ENCODE results near the gene OR52J3. TPM values are rescaled to one million over a fixed set of nuclear protein-coding genes. Genes with fewer than 3 reads are reported as not detected.
"Not testable (repeated sequence)": the region's sequence is repeated elsewhere in the genome, so short reads cannot be mapped to it uniquely, and the experiment has no call there.

The OR52J3 gene
- not detected for polyA plus RNA-seq (ENCODE audit: insufficient read length)
- long read RNA-seq, donor 1: 0 reads
- long read RNA-seq, donor 2: 0 reads
- long read RNA-seq, donor 3: 0 reads
- long read RNA-seq, donor 4: 0 reads
- long read RNA-seq, donor 5: 0 reads
- long read RNA-seq, donor 6: 0 reads
- long read RNA-seq, donor 7: 0 reads
- long read RNA-seq, donor 8: 0 reads

DNA sequence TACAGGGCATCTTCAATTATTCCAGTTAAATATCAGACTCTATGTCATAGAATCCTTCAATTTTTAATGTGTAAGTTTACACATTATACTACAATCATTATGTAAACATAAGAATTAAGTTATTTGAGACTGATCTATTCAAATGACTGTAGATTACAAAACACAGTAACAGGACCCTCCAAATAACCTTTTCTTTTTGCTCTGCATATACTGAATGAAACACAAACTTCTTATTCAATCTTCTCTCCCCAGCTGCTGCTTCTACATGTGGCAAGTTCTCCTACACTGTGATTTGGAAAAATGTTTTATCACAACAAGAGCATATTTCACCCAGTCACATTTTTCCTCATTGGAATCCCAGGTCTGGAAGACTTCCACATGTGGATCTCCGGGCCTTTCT is at the start of gene OR52J3:
Gene OR52J3, plus strand, starts transcription at position 301 of the 400 bp plus-strand sequence. Its CDS starts 0 bp downstream, at position 301.
- DNase-seq: no peak

DNA sequence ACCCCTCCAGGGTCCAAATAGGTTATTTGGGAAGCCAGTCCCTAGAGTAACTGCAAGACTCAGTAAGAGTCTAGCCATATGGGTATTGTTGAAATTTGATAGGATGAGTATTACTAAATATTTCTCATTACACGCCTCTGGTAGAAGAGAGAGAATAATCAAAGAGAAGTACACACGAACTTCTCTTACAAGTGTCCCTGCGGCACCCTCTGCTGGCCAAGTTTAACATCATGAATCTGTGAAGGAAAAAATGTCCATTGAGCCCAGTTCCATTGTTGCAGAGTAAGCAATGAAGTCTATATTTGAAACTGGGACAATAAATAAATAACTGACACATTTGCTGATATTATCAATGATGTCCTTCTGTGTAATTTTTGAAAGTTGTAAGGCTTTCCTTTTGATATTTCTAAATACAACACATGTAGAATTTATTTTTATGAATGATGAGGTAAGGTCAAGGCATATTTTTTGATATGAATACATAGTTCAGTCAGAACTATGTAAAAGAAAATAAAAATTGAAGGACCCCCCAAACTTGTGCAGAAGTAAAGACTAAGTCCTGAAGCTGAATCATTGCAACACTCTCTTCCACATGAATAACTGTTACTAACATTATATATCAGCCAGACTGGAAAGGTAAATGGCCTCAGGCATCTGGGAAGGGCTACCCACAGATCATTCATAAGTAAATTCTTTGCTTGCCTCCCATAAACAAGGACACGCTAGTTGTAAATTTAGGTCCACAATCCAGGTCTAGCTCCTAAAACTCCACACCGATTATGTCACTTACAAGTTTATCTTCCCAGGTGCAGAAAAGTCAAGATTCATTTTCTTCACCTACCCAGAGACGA is 41.7 kb upstream of the OR52J3 start:
- DNase-seq: peak; percentile 72

DNA sequence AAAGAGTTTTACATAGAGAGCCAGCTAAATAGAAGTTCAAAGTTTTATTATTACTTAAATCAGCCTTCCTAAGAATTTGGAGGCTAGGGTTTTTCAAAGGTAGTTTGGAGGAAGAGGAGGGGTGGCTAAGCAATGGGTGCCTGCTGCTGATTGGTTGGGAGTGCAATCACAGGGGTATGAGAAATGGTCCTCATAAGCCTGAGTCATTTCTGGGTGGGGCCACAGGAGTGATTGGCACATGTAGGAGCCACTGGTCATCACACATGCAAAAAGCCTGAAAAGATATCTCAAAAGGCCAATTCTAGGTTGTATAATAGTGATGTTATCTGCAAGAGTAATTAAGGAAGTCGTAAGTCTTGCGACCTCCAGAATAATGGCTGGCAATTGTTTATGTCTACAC is 38.8 kb upstream of the OR52J3 start:
- no peak for DNase-seq

DNA sequence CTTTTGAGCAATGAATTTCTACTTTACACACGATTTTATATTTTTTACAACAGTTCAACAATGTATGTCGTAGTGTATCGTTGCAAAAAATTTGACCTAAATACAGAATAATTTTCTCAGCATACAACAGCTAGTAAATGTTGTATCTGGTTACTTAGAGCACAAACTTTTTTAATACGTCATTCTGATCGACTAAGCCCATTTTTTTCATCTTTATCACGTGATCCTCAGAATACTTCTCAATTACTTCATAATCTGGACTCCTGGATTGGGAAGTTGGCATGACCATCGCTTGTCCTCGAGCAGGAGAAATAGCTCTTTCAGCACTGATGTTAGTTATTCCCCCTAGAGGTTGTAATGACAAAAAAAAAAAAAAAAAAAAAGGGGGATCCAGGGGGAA is 35.1 kb upstream of the OR52J3 start:
- no peak for DNase-seq

DNA sequence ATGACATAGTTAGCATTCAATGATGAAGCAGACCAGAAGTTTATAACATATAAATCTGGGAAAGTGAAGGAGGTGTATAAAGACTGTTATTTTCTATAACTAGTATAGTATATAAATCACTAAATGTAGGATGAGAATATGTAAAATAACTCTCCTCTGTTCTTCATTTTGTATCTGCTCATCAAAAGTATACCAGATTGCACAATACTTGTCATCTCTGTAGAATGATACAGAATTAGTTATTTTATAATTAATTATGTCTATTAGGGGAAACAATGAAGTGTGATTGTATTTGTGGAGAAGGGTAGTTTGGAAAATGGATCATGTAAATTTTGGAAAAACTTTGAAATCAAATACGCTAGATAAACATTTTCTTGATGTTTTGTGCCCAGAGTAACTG is 33.3 kb upstream of the OR52J3 start:
- DNase-seq: no peak

DNA sequence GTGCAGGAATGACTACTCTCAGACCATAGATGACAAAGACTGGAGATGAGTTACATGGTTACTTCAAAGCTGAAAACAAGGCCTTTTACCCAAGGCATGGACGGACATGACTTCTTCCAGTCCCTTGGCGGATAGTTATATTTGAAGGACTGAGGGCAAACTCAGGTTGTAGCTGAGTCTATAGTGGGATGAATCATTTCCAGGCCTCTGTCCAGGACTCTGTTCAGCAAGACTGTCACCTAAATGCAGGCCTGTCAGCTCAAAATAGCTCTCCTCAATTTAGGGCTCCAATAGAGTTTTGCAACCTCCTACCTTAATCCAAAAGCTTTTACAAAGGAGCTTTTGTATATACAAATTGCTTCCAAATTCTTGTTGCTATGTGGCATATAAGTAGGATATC is 24.3 kb upstream of the OR52J3 start:
- no peak for DNase-seq

DNA sequence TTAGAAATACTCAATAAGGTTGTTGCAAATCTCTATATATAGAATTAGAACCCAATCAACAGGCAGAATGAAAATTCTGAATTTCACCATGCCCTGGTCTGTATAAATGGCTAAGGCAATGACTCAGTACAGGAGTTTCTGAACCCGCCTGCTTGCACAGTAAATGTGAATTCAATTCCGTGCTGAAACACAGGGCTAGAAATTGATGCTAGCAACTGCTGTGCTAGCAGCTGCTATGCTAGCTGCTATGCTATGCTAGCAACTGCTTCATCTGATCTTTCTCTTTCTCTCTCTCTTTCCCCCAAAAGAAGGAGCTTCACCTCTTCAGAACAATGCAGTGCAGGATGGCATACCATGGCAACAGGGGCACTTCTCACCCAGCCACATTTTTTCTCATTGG is 9.7 kb upstream of the OR52J3 start:
- DNase-seq: no peak

DNA sequence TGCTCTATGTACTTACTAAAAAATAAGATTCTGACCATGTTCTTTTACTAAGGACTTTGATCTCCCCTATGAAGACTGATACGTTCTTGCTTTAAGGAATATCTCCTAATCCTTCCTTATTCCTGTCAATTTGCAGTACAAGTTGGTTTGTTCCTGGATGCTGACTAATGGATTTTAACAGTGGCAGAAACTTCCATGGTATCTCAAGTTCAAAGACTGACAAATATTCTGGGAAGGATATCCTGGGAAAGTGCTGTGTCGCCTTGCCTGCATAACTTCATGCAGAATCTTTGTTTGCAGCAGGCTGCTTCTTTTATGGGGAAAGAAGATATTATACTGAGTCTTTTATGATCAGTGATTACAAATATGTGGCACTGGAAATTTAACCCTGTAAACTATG is 8.4 kb upstream of the OR52J3 start:
- DNase-seq: no peak

DNA sequence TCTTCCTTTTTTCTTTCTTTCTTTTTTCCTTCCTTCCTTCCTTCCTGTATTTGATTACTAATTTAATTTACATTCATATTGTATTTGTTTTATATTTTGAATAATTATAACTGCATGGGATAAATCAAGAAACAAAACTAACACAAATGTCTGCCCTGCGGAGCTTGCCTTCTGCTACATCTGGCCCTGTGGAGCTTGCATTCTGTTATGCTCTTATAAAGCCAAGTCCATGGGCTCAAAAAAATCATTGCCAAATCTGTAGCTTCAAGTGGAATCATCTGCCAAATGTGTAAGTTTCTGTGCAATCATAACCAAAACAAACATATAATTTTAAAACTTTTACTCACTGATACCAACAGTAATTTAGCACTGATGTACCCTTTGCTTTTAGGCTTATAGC is 8.0 kb upstream of the OR52J3 start:
- no peak for DNase-seq

DNA sequence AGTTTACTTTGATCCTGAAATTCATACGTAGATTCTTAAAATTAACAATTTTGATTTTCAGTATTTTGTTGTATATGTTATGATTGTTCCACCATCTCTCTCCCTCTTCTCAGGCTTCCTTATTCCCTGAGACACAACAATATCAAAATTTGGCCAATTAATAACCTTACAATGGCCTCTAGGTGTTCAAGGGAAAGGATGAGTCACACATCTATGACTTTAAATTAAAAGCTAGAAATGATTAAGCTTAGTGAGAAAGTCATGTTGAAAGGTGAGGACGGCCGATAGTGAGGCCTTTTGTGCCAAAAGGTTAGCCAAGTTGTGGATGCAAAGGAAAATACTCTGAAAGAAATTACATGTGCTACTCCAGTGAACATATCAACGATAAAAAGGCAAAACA is 5.5 kb upstream of the OR52J3 start:
- no peak for DNase-seq

DNA sequence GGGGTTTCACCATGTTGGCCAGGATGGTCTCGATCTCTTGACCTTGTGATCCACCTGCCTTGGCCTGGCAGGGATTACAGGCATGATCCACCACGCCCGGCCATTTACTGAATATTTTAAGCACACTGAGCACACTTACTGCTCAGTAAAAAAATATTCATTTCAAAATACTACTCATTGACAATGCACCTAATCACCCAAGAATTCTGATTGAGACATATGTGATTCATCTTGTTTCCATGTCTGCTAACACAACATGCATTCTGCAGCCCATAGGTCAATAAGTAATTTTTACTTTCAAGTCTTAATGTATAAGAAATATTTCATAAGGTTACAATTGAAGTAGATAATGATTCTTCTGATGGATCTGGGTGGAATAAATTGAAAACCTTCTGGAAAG is 4.2 kb upstream of the OR52J3 start:
- DNase-seq: no peak

DNA sequence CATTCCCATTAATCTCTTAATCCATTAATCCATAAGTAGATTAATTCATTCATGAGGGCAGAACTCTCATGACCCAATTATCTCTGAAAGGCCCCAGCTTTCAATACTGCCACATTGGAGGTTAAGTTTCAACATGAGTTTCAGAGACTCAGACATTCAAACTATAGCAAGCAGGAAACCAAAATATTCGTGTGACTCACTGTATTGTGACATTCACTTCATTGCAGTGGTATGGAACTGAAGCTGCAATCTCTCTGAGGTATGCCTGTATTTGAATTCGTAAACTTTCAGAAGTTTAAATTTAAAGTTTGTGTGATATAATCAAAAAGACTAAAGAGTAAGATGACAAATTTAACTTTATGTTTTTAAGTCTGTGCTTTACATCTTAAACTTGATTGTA is 2.9 kb upstream of the OR52J3 start:
- DNase-seq: no peak

DNA sequence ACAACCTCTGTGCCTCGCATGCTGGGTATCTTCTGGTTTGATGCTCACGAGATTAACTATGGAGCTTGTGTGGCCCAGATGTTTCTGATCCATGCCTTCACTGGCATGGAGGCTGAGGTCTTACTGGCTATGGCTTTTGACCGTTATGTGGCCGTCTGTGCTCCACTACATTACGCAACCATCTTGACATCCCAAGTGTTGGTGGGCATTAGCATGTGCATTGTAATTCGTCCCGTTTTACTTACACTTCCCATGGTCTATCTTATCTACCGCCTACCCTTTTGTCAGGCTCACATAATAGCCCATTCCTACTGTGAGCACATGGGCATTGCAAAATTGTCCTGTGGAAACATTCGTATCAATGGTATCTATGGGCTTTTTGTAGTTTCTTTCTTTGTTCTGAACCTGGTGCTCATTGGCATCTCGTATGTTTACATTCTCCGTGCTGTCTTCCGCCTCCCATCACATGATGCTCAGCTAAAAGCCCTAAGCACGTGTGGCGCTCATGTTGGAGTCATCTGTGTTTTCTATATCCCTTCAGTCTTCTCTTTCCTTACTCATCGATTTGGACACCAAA is 516 bp downstream of the OR52J3 start:
- no peak for DNase-seq

DNA sequence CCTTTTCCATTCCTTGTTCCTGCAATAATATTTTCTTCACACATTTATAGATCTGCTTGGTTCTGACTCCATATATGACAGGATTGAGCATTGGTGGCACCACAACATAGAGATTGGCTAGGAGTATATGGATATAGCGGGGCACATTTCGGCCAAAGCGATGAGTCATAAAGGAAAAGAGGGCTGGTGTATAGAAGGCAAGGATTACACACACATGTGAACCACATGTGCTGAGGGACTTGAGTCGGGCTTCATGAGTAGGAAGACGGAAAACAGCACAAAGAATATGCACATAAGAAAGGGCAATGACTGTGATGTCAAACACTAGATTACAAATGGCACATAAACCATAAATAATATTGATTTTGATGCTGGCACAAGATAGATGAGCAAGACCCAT is 12.4 kb downstream of the OR52J3 start:
- DNase-seq: not testable (repeated sequence)

DNA sequence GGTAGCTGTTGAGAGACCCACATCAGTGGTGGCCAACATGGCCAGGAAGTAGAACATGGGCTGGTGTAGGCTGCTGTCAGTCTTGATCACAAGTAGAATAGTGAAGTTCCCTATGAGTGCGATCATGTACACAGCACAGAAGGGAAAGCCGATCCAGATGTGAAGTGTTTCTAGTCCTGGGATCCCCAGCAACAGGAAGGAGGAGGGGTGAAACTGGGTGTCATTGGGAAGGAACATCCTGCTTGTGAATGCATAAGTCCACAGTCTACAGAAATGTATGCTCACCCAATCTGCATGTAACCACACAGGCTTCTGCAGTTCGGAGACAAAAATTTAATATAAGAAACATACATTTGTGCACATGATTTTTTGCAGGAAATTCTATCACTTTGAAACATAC is 13.1 kb downstream of the OR52J3 start, which contains the start of gene OR52E2:
Gene OR52E2, minus strand, starts transcription at position 237 of the 400 bp plus-strand sequence. Its CDS starts 0 bp downstream, at position 237.
- DNase-seq: no peak

DNA sequence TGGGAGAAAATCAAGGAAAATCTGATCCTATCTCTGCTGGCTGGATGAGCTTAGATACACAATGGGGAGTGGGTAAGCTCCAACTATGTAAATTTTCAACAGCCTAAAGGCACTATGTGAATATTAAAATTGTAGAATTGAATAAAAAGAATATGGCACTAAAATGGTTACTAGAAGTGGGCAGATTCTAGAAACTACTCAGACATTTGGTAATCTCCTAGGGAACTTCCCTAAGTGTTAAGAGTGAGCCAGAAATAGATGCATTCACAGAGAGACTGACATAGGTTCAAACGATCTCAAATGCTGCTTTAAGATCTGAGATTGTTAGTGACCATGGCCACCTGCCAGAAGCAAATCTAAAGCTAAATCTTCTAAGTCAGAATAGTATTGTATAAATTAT is 18.7 kb downstream of the OR52J3 start:
- no peak for DNase-seq

DNA sequence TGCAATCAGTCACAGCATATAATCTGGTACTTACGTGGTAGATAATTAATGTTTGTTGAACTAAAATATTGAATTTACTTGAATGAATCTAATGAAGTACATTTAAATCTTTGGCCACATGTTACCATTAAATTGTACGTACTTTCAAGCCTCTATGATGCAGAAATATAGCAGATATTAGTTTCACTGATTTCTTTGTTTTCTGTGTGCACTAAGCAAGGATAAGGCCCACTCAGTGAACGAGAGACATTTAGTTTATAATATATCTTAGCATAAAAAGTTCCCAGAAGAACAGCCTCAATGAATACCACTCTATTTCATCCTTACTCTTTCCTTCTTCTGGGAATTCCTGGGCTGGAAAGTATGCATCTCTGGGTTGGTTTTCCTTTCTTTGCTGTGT is 22.9 kb downstream of the OR52J3 start, which contains the start of gene OR52E1:
Gene OR52E1, plus strand, starts transcription at position 301 of the 400 bp plus-strand sequence.
- no peak for DNase-seq

DNA sequence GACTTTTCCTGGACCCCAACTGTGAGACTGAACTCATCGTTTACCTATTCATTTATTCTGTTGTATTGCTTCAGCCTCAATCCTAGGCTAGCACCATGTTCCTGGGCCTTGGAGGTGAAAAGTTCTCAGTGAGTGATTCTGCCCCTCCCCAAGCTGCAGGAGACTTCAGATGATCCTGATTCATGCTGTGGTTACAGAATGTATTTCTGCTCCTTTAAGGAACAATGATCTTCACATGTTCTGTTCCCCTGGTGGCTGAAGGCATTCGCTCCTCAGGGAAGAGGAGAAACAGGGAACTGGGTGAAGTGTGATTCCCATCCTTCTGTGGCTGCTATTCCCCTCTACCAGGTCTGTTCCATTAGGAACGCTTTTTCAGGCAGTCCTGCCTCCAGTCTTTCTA is 25.5 kb downstream of the OR52J3 start:
- DNase-seq: no peak

DNA sequence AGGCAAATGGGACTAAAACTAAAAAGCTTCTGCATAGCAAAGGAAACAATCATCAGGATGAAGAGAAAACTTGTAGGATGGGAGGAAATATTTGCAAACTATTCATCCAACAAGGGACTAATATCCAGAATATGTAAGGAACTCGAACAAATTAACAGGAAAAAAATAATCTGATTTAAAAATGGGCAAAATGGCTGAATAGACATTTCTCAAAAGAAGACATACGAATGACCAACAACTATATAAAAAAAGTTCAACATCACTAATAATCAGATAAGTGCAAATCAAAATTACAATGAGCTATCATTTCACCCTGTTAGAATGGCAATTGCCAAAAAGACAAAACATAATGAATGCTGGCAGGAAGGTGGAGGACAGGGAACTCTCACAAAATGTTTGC is 35.1 kb downstream of the OR52J3 start:
- DNase-seq: no peak

DNA sequence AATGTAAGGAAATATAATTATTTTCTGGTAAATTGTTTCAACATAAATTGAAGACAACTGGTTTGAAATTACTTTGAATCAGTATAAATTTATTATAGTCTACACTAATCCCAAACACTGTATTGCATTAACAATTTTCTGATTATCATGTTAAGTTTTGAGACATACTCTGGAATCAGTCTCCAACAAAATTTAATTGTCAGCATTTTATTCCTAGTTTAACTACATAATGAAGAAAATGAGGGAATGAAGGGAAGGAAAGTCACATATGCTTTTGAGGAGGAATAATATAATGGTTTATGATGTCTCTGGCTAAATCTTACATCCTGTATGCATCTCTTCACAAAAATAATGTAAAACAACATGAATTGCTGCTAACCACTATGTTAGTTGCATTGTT is 37.3 kb downstream of the OR52J3 start:
- DNase-seq: no peak

DNA sequence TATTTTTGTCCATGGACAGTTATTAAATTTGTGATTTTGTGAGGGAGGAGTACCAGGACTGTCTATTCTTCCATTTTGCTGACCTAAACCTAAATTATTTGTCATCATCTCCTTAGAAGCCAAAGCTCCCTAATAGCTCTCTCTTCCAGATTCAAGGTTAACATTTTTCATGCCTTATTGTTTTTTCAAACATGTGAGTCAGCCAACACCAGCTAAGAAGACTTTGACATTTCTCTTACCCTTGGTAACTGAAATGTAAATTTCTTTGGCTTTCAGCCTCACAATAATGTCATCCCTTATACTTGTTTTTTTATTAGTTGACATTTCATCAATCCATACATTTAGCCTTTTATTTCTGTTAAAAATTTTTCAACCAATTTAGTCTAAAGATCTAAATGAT is 42.2 kb downstream of the OR52J3 start:
- DNase-seq: no peak

DNA sequence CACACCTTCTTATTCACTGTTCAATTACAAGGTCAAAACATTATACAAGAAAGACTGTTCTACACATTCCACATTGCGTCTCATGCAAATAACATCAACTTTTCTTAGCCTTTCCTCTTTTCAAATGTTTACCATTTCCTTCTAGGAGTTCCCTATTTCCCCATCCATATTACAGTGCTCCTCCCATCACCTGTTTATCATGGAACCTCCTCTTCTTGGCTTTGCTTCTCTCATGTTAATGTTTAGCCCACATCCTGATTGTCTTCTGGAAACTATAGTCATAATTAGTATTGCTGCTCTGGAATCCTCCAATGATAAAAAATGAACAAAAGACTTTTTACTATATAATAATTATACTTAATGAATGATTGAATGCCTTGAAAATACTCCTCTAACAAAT is 44.3 kb downstream of the OR52J3 start:
- DNase-seq: no peak

DNA sequence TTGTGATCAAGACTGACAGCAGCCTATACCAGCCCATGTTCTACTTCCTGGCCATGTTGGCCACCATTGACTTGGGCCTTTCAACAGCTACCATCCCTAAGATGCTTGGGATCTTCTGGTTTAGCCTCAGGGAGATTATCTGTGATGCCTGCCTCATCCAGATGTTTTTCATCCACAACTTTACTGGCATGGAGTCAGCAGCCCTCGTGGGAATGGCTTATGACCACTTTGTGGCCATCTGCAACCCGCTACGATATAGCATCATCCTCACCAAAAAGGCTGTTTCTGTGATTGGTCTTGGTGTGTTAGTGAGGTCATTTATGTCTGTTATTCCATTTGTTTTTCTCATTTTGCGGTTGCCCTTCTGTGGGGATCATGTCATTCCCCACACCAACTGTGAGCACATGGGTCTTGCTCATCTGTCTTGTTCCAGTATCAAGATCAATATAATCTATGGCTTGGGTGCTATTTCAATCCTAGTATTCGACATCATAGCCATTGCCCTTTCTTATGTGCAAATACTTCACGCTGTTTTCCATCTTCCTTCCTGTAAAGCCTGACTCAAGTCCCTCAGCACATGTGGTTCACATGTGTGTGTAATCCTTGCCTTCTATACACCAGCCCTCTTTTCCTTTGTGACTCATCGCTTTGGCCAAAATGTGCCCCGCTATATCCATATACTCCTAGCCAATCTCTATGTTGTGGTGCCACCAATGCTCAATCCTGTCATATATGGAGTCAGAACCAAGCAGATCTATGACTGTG is 46.7 kb downstream of the OR52J3 start:
- no peak for DNase-seq
